Progenitor cell of endocrine pancreas (in vitro differentiated cells): Measurements from ENCODE around the gene PDE1A. TPM values are rescaled to one million over a fixed set of nuclear protein-coding genes. Genes with fewer than 3 reads are reported as not detected.

ENCODE experiments used
- DNase-seq: peaks from one replicate; pipeline ENCODE4 v3.0.0; 2021; ENCODE audit warnings: low spot score; ENCODE audit not compliant: unreplicated experiment
- H3K27ac Mint-ChIP-seq: 2 replicates; pipeline ENCODE4 v1.8.0; 2021; ENCODE audit warnings: mild to moderate bottlenecking, moderate library complexity, mixed read lengths
- H3K27me3 Mint-ChIP-seq: 2 replicates; pipeline ENCODE4 v1.8.0; 2021; ENCODE audit warnings: mixed read lengths
- H3K36me3 Mint-ChIP-seq: 2 replicates; pipeline ENCODE4 v1.8.0; 2022; ENCODE audit warnings: mixed read lengths; ENCODE audit not compliant: insufficient read depth
- H3K4me1 Mint-ChIP-seq: 2 replicates; pipeline ENCODE4 v1.8.0; 2021; ENCODE audit warnings: low read depth, mixed read lengths
- H3K4me3 Mint-ChIP-seq: 2 replicates; pipeline ENCODE4 v1.8.0; 2021; ENCODE audit warnings: low read depth, mild to moderate bottlenecking, moderate library complexity, mixed read lengths
- H3K9me3 Mint-ChIP-seq: 2 replicates; pipeline ENCODE4 v1.8.0; 2021; ENCODE audit warnings: low read depth, mixed read lengths
- total RNA-seq: library from RNA; stranded (reverse); gene quantifications from 2 replicates; pipeline ENCODE4 v1.2.1, GENCODE V29; 2021
- TF ChIP-seq, protein P1 (sequence below): fragments of 200-600 bp; sonication (generic); IDR thresholded peaks from one replicate; pipeline ENCODE4 v1.5.0; 2021; ENCODE audit warnings: antibody characterized with exemption, mild to moderate bottlenecking; ENCODE audit not compliant: unreplicated experiment

Gene PDE1A
- total RNA-seq, 1 donor from 2014 or later: 2.9 TPM

DNA sequence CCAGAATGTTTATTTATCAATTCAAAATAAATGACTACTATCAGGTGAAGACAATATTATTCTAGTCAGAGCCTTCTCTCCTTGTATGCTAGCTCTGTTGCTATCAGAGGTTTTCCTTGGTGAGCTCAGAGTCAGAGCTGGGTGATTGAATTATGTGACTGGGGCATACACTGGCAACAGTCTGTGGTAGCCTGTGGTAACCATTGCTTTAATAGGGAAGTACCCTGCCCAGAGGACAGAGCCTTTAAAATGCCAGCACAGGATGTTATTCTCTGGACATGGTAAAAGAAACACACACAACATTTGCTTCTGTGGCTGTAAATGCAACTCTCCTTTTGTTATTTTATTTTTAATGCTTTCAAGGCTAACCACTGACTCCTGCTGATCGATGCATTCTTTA is 316.5 kb downstream of the PDE1A start:
- Mint-ChIP-seq H3K4me1 (no peaks in the 10 kb centered on the region), H3K27ac (no peak overlapping the region), H3K4me3 (no peak overlapping the region), H3K36me3 (no peaks in the 10 kb centered on the region), H3K27me3 (no peaks in the 10 kb centered on the region), H3K9me3 (no peaks in the 10 kb centered on the region)
- no peak for DNase-seq
- TF ChIP-seq, protein P1, sequence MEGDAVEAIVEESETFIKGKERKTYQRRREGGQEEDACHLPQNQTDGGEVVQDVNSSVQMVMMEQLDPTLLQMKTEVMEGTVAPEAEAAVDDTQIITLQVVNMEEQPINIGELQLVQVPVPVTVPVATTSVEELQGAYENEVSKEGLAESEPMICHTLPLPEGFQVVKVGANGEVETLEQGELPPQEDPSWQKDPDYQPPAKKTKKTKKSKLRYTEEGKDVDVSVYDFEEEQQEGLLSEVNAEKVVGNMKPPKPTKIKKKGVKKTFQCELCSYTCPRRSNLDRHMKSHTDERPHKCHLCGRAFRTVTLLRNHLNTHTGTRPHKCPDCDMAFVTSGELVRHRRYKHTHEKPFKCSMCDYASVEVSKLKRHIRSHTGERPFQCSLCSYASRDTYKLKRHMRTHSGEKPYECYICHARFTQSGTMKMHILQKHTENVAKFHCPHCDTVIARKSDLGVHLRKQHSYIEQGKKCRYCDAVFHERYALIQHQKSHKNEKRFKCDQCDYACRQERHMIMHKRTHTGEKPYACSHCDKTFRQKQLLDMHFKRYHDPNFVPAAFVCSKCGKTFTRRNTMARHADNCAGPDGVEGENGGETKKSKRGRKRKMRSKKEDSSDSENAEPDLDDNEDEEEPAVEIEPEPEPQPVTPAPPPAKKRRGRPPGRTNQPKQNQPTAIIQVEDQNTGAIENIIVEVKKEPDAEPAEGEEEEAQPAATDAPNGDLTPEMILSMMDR: no peak

DNA sequence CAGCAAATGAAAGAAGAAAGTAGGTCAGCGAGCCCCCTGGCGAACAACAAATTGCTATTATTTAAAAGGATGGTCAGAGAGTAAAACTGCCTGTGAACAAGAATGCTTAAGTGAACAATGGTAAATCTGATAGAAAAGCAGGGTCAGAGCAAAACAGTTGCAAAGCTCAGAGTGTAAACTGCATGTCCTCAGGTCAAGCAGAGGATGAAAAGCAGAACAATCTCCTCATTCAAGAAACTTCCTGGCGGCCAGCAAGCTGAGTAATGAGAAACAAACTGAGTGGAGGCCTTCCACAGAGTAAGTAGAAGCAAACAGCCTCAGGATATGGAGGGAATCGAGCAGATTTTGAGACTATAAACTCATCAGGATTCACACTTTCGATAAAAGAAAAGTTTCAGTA is 323.3 kb downstream of the PDE1A start:
- H3K9me3 Mint-ChIP-seq: no peaks in the 10 kb centered on the region
- no peak overlapping the region for H3K4me3 Mint-ChIP-seq
- no peaks in the 10 kb centered on the region for H3K27me3 Mint-ChIP-seq
- no peak overlapping the region for H3K27ac Mint-ChIP-seq
- H3K36me3 Mint-ChIP-seq: no peaks in the 10 kb centered on the region
- DNase-seq: no peak
- peaks cover 2% of the 10 kb centered on the region for H3K4me1 Mint-ChIP-seq
- TF ChIP-seq, protein P1: no peak

DNA sequence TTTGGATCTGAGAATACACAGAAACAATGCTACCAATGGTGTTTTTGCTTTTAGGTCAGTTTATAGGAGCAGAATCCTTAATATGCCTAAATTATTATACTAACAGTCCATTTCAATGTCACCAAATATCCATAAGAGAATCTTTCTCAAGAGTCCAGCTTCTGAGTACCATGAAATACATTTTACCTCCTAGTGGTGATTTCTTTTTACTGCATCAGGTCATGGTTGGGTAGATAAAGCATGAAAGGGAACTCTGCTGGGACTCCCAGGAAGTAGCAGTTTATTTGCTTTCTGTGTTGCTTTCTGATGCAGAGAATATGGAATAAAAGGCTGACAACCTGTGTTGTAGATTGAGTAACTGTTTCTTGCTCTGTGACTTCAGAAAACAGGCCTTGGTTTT is 325.6 kb downstream of the PDE1A start:
- H3K27ac Mint-ChIP-seq: no peak overlapping the region
- H3K9me3 Mint-ChIP-seq: no peaks in the 10 kb centered on the region
- no peaks in the 10 kb centered on the region for H3K27me3 Mint-ChIP-seq
- DNase-seq: no peak
- no peak overlapping the region for H3K4me3 Mint-ChIP-seq
- H3K36me3 Mint-ChIP-seq: no peaks in the 10 kb centered on the region
- H3K4me1 Mint-ChIP-seq: peaks cover 2% of the 10 kb centered on the region
- TF ChIP-seq, protein P1: peak; percentile 22

DNA sequence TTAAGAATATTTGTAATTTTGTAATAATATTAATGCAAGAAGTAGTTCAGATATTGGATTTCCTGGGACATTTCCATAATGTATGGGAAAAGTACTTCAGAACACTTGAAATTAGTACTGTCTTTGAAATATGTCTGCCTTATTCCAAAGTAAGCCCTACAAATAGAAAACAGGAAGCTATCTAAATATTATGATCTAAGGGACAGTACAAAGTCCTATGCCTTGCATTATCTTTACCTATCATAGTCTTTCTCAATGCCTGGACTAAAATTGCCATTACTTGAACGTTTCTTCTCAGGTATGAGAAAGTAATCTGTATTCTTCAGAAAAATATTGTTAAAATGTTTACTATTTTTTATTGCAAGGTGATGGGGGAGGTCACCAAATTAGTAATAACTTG is 328.2 kb downstream of the PDE1A start:
- no peaks in the 10 kb centered on the region for H3K36me3 Mint-ChIP-seq
- H3K4me3 Mint-ChIP-seq: no peak overlapping the region
- peaks cover 4% of the 10 kb centered on the region for H3K9me3 Mint-ChIP-seq

DNA sequence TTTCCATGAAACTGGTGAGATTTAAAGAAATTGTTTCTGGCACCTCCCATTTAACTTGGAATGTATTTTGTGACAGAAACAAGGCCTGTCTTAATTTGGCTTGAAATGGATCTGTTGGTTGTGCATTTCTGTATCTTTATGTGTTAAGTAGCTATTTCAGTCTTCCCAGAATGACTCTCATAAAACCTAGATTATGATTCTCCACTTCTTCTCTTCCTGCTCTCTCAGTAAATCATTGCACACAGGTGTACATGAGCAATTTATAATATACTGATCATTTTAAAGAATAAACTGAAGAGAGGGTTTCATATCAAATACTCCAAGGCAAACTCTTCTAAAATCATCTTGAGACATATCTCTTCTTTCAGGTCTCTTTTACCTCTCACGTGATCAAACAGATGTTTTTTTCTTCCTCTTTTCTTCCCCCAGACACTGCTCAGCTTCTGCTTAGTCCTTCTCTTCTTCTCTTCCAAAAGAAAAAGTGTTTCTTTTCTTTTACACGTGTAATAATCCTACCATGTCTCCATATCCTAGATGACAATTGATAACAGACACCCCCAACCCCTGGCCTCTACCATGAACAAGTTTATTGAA is 329.2 kb downstream of the PDE1A start:
- Mint-ChIP-seq H3K9me3 (peaks cover 6% of the 10 kb centered on the region), H3K27me3 (no peaks in the 10 kb centered on the region), H3K4me3 (no peak overlapping the region)

More for the DNA sequence above, 328.2 kb downstream of the PDE1A start:
- Mint-ChIP-seq H3K4me1 (peaks cover 2% of the 10 kb centered on the region), H3K27me3 (no peaks in the 10 kb centered on the region), H3K27ac (no peak overlapping the region)
- TF ChIP-seq, protein P1: no peak
- no peak for DNase-seq

More for the DNA sequence above, 329.2 kb downstream of the PDE1A start:
- Mint-ChIP-seq H3K36me3 (peaks cover 2% of the 10 kb centered on the region), H3K4me1 (no peaks in the 10 kb centered on the region), H3K27ac (no peak overlapping the region)
- no peak for DNase-seq
- TF ChIP-seq, protein P1: no peak
